GM18519 (cell line): ENCODE results near the gene RASA2.
"Not testable (repeated sequence)": the region's sequence is repeated elsewhere in the genome, so short reads cannot be mapped to it uniquely, and the experiment has no call there.

Source experiments
- ATAC-seq: cut with Tn5 transposase; IDR thresholded peaks from one replicate; pipeline ENCODE4 v1.9.1; 2021; ENCODE audit warnings: mild to moderate bottlenecking, moderate library complexity; ENCODE audit not compliant: unreplicated experiment, low FRiP score

RASA2 gene

DNA sequence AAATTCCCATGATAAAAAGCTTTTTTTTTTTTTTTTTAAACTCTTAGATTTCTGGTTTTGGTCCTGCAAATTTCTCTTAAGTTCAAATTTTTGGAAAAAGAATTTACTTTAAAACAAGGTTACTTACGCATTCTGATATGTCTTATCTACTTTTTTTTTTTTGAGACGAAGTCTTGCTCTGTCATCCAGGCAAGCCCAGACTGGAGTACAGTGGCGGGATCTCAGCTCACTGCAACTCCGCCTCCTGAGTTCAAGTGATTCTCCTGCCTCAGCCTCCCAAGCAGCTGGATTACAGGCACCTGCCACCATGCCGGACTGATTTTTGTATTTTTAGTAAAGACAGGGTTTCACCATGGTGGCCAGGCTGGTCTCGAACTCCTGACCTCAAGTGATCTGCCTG, 83.2 kb downstream of the RASA2 start:
- ATAC-seq, result no peak

- ATAC-seq, result no peak
Measured at GRCh38 chr3:141575879-141576743, 89.3 kb downstream of the RASA2 start.

- ATAC-seq, result no peak
Measured at GRCh38 chr3:141576744-141577052, 89.9 kb downstream of the RASA2 start.

DNA sequence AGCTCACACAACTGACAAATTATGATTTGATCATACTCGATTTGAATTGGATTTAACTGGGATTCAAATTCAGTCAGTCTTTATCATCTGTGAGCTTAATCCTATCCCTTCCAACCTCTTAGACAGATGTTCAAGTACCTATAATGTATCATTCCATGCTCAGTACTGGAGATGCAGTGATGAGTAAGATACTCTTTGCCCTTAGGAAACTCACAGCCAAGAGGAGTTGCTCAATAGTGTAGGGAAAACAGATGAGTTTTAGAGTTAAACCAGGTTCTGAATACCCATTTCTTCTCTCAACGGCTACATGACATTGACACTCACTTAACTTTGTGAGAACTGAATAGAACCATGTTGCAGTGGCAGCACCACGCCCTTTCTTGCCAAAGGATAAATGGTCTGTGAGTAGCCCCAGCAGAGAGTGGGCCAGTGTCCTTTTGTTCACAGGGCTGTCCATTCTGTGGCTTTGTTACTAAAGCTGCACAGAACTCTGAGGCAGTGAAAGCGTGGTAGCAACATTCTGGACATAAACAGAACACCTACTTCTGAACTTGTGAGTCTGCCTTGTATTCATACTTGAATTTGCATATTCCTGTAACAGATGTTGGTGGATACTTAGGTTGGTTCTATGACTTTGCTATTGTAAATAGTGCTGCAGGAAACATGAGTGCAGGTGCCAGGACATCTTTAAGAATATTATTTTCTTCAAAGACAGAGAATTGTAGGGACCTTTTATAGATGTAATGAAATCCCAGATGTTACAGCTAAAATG, 91.6 kb downstream of the RASA2 start:
- ATAC-seq, result no peak

GRCh38 chr3:141594357-141594756, 107.5 kb downstream of the RASA2 start:
- no peak for ATAC-seq

DNA sequence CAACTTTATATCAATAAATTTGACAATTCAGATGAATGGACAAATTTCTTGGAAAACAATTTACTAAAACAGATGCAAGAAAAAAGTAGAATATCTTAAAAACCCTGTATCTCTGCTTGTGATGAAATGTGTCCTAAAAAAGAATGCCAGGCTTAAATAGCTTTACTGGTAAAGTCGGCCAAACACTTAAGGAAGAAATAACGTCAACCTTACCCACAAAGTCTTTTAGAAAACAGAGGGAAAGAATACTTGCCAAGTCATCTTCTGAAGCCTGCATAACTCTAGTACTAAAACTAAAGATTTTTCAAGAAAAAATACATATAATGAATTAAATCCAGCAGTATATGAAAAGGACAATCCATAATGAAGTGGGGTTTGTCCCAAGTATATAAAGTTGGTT, 111.1 kb downstream of the RASA2 start:
- ATAC-seq, result no peak

- ATAC-seq, result no peak
Measured at GRCh38 chr3:141600331-141600730, 113.5 kb downstream of the RASA2 start.

GRCh38 chr3:141602706-141603105, 115.9 kb downstream of the RASA2 start:
- no peak for ATAC-seq

GRCh38 chr3:141603473-141604035, 116.7 kb downstream of the RASA2 start:
- ATAC-seq, result no peak

DNA sequence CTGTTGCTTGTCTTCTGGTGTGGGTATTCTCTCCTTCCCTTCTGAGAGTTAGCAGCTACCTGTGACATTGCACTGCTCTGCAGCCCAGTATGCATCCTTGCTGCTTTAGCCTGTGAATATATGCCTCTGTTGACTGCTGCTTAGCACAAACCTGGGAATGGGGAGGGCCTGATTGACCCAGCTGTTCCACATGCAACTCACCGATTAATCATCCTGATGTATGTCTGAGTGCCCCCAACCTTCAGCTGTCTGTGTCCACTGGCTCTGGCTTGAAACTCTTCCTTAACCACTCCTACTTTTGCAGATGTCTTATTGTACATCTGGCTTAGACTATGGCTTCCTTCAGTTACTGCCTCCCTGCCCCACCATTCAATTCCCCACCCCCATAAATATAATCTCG, 119.1 kb downstream of the RASA2 start:
- no peak for ATAC-seq

GRCh38 chr3:141608438-141608837, 121.6 kb downstream of the RASA2 start:
- ATAC-seq, result no peak

- ATAC-seq, result no peak
Measured at GRCh38 chr3:141610939-141611338, 124.1 kb downstream of the RASA2 start.

GRCh38 chr3:141618103-141618910, 131.5 kb downstream of the RASA2 start:
- ATAC-seq, result no peak

GRCh38 chr3:141618938-141619337, 132.1 kb downstream of the RASA2 start:
- no peak for ATAC-seq

- no peak for ATAC-seq
Measured at GRCh38 chr3:141619450-141619849, 132.6 kb downstream of the RASA2 start.

DNA sequence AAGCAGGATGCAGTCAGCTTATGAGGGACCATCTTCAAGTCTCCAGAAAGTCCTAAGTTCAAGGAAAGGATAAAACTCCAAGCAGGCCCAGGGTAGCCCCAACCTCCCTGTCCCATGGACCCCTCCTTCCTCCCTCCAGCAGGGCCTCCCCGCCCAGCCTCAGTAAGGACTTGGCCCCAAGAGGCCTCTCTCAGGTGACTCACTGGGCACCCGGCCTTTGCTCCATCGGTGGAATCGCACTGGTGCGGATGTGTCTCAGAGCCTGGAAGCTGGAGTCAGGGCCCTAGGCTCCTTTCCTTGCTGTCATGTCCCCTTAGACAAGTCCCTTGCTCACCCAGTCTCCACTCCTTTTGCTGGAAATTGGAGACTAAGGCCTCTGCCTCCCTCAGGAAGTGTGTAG, 136.9 kb downstream of the RASA2 start:
- ATAC-seq, result no peak

DNA sequence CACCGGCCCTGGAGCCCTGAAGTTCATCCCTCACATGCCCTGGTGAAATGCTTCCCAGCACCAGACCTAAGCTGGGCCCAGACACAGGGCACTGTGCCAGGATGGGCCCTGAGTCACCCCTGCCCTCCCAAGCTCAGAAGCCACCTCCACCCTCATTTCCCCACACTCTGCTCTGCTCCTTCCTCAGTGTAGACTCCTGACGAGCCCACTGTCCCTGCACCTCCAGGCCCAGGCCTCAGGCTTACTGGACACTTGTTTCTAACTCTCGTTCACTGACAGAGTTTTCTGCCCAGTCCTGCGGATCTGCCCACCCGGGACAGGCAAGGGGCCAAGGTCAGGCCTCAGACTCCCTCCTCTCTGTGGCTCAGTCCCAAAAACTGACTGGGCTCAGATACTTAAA, 138.7 kb downstream of the RASA2 start:
- ATAC-seq, result no peak

GRCh38 chr3:141628334-141628733, 141.5 kb downstream of the RASA2 start:
- ATAC-seq, result not testable (repeated sequence)

DNA sequence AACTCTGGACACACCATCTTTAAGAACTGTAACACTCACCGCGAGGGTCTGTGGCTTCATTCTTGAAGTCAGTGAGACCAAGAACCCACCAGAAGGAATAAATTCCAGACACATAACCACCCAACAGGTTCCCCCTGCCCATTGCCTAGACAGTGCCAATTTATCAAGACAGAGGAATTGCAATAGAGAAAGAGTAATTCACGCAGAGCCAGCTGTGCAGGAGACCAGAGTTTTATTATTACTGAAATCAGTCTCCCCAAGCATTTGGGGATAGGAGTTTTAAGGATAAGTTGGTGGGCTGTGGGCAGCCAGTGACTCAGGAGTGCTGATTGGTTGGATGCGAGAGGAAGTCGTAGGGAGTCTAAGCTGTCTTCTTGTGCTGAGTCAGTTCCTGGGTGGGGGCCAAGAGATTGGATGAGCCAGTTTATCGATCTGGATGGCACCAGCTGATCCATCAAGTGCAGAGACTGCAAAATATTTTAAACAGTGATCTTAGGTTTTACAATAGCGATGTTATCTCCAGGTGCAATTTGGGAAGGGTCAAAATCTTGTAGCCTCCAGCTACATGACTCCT, 142.1 kb downstream of the RASA2 start:
- not testable (repeated sequence) for ATAC-seq

- ATAC-seq, result no peak
Measured at GRCh38 chr3:141629976-141630375, 143.1 kb downstream of the RASA2 start.
